H1 (cell line): ENCODE data around the gene GPR15. TPM values are rescaled to one million over a fixed set of nuclear protein-coding genes. Genes with fewer than 3 reads are reported as not detected.

Experiments
- CTCF ChIA-PET: fragments of 300-600 bp; sonication (Branson Sonifier 250); formaldehyde crosslinking; loops from one replicate; lab custom pipeline; 2021; ENCODE audit not compliant: partially characterized antibody; lab: Charles Lee
- POLR2A ChIA-PET: fragments of 300-600 bp; sonication (Branson Sonifier 250); formaldehyde crosslinking; loops from one replicate; lab custom pipeline; 2021; ENCODE audit warnings: inconsistent platforms; ENCODE audit not compliant: partially characterized antibody; lab: Charles Lee
- DNase-seq, 2 experiments: peaks; one replicate each; pipeline versions ENCODE4 v3.0.0 to v3.0.0-alpha.2; 2010 to 2022; ENCODE audit warnings: low spot score in 2 of 2, low read depth in 1 of 2, mixed read lengths in 1 of 2
- FAIRE-seq: peaks from 2 replicates; lab custom pipeline; 2011; peaks lifted over from hg19 to GRCh38; lab: Jason Lieb, UNC
- H2AFZ ChIP-seq: 2 replicates; pipeline ENCODE4 v1.8.1; 2012; ENCODE audit warnings: low read length, inconsistent platforms
- H2AK5ac ChIP-seq: 2 replicates; pipeline ENCODE4 v1.6.1; 2013; ENCODE audit warnings: low read depth, low read length
- H2BK120ac ChIP-seq: replicated peaks from 2 replicates; pipeline ENCODE3; 2013; ENCODE audit warnings: low read depth, low read length, inconsistent platforms
- H2BK12ac ChIP-seq: 2 replicates; pipeline ENCODE4 v1.6.1; 2013; ENCODE audit warnings: low read depth, low read length
- H2BK15ac ChIP-seq: 2 replicates; pipeline ENCODE4 v1.6.1; 2013; ENCODE audit warnings: low read length
- H2BK20ac ChIP-seq: 2 replicates; pipeline ENCODE4 v1.6.1; 2013; ENCODE audit warnings: low read length
- H2BK5ac ChIP-seq: 2 replicates; pipeline ENCODE4 v1.6.1; 2013; ENCODE audit warnings: low read depth, low read length
- H3K14ac ChIP-seq: 2 replicates; pipeline ENCODE4 v1.6.1; 2013; ENCODE audit warnings: inconsistent platforms; ENCODE audit not compliant: insufficient read length
- H3K18ac ChIP-seq: 2 replicates; pipeline ENCODE4 v1.6.1; 2013; ENCODE audit warnings: low read length; ENCODE audit errors: extremely low read depth
- H3K23ac ChIP-seq: 2 replicates; pipeline ENCODE4 v1.6.1; 2013; ENCODE audit warnings: inconsistent platforms; ENCODE audit not compliant: insufficient read length
- H3K23me2 ChIP-seq: 2 replicates; pipeline ENCODE4 v1.6.1; 2013; ENCODE audit warnings: low read depth, low read length
- H3K27ac ChIP-seq: 2 replicates; pipeline ENCODE4 v1.6.1; 2011; ENCODE audit warnings: low read depth, low read length, inconsistent platforms
- H3K27me3 ChIP-seq, 4 experiments: replicated peaks in 1 of 4; 1 replicate in 1 of 4; 2 replicates in 3 of 4; pipeline versions ENCODE4 v1.6.1 to v1.8.1; 2011 to 2013; ENCODE audit warnings: low read length in 3 of 4, mild to moderate bottlenecking in 3 of 4, inconsistent platforms in 2 of 4, mixed read lengths in 2 of 4, moderate library complexity in 1 of 4; ENCODE audit not compliant: control insufficient read depth in 3 of 4, insufficient read depth in 3 of 4; ENCODE audit errors: extremely low read depth in 1 of 4
- H3K36me3 ChIP-seq, 4 experiments: 2 replicates each; pipeline versions ENCODE4 v1.6.1 to v1.8.1; 2011 to 2013; ENCODE audit warnings: mild to moderate bottlenecking in 4 of 4, low read length in 3 of 4, moderate library complexity in 2 of 4, control low read depth in 1 of 4, inconsistent platforms in 1 of 4; ENCODE audit not compliant: insufficient read depth in 4 of 4, control insufficient read depth in 2 of 4
- H3K4ac ChIP-seq: replicated peaks from 2 replicates; pipeline ENCODE3; 2013; ENCODE audit warnings: low read length, low read depth, mixed read lengths, inconsistent platforms; ENCODE audit not compliant: insufficient read length
- H3K4me1 ChIP-seq, 4 experiments: replicated peaks in 1 of 4; 1 replicate in 1 of 4; 2 replicates in 3 of 4; pipeline versions ENCODE4 v1.6.1 to v1.8.1; 2011 to 2013; ENCODE audit warnings: low read length in 3 of 4, inconsistent platforms in 2 of 4, mixed read lengths in 1 of 4; ENCODE audit not compliant: insufficient read depth in 4 of 4, control insufficient read depth in 3 of 4
- H3K4me2 ChIP-seq, 2 experiments: 2 replicates each; pipeline versions ENCODE4 v1.6.1 to v1.8.1; 2011 to 2013; ENCODE audit warnings: low read depth in 2 of 2, low read length in 2 of 2, control low read depth in 1 of 2, inconsistent platforms in 1 of 2, mild to moderate bottlenecking in 1 of 2; ENCODE audit not compliant: insufficient read depth in 1 of 2
- H3K4me3 ChIP-seq, 4 experiments: fragments of 200-600, 300-600 bp in 1 of 4; sonication (generic), shearing (Covaris generic), sonication (Bioruptor Twin) in 1 of 4; 2 replicates each; pipeline versions ENCODE4 v1.5.1 to v1.8.1; 2011 to 2016; ENCODE audit warnings: low read length in 4 of 4, low read depth in 3 of 4, control low read depth in 2 of 4, inconsistent platforms in 2 of 4, mild to moderate bottlenecking in 2 of 4, mixed read lengths in 1 of 4, moderate library complexity in 1 of 4; ENCODE audit not compliant: insufficient read depth in 2 of 4; ENCODE audit errors: extremely low read depth in 1 of 4
- H3K56ac ChIP-seq: replicated peaks from 2 replicates; pipeline ENCODE3; 2013; ENCODE audit warnings: low read depth, mild to moderate bottlenecking, mixed read lengths, low read length, inconsistent platforms; ENCODE audit not compliant: insufficient read length
- H3K79me1 ChIP-seq: 2 replicates; pipeline ENCODE4 v1.6.1; 2013; ENCODE audit warnings: low read depth, low read length, control low read depth
- H3K79me2 ChIP-seq, 2 experiments: 2 replicates each; pipeline versions ENCODE4 v1.6.1 to v1.8.1; 2012 to 2013; ENCODE audit warnings: low read length in 2 of 2, mild to moderate bottlenecking in 2 of 2, inconsistent platforms in 1 of 2; ENCODE audit not compliant: insufficient read depth in 2 of 2, control insufficient read depth in 1 of 2
- H3K9ac ChIP-seq, 4 experiments: replicated peaks in 1 of 4; 1 replicate in 1 of 4; 2 replicates in 3 of 4; pipeline versions ENCODE4 v1.6.1 to v1.8.1; 2011 to 2013; ENCODE audit warnings: low read depth in 3 of 4, low read length in 3 of 4, control low read depth in 2 of 4, mild to moderate bottlenecking in 2 of 4, moderate library complexity in 2 of 4, inconsistent platforms in 1 of 4; ENCODE audit errors: extremely low read depth in 1 of 4
- H3K9me3 ChIP-seq, 2 experiments: 2 replicates each; pipeline versions ENCODE4 v1.6.1 to v1.8.1; 2012 to 2013; ENCODE audit warnings: mild to moderate bottlenecking in 2 of 2, moderate library complexity in 2 of 2, control low read depth in 1 of 2, inconsistent platforms in 1 of 2, low read depth in 1 of 2, low read length in 1 of 2, mixed read lengths in 1 of 2; ENCODE audit not compliant: insufficient read depth in 2 of 2
- H4K20me1 ChIP-seq, 2 experiments: replicated peaks in 1 of 2; 2 replicates each; pipeline versions ENCODE3 to v1.8.1; 2011 to 2013; ENCODE audit warnings: inconsistent platforms in 2 of 2, low read length in 2 of 2, mild to moderate bottlenecking in 1 of 2; ENCODE audit not compliant: insufficient read depth in 2 of 2, control insufficient read depth in 1 of 2
- H4K5ac ChIP-seq: 2 replicates; pipeline ENCODE4 v1.6.1; 2013; ENCODE audit warnings: low read length, low read depth, mixed read lengths, inconsistent platforms; ENCODE audit not compliant: insufficient read length
- H4K8ac ChIP-seq: 2 replicates; pipeline ENCODE4 v1.8.0; 2013; ENCODE audit warnings: mild to moderate bottlenecking, moderate library complexity, low read length, inconsistent platforms; ENCODE audit not compliant: insufficient read depth; ENCODE audit errors: extremely low read depth
- H4K91ac ChIP-seq: replicated peaks from 2 replicates; pipeline ENCODE3; 2013; ENCODE audit warnings: low read length, mixed read lengths, inconsistent platforms; ENCODE audit not compliant: insufficient read length
- CREB1 ChIP-seq: IDR thresholded peaks from 2 replicates; pipeline ENCODE4 v1.6.1; 2012; ENCODE audit warnings: inconsistent platforms
- JUND ChIP-seq: IDR thresholded peaks from 2 replicates; pipeline ENCODE4 v1.6.1; 2011; ENCODE audit warnings: mild to moderate bottlenecking, improper control_type of control experiment, low read length
- KDM4A ChIP-seq: IDR thresholded peaks from one replicate; pipeline ENCODE4 v1.7.1; 2012; ENCODE audit warnings: low read depth, mild to moderate bottlenecking, moderate library complexity, low read length, inconsistent platforms; ENCODE audit not compliant: severe bottlenecking
- NANOG ChIP-seq: IDR thresholded peaks from 2 replicates; pipeline ENCODE4 v1.6.1; 2011; ENCODE audit warnings: low read length, low read depth, mild to moderate bottlenecking, inconsistent platforms; ENCODE audit not compliant: insufficient read depth, poor library complexity, severe bottlenecking
- RBBP5 ChIP-seq: IDR thresholded peaks from 2 replicates; pipeline ENCODE4 v1.7.1; 2012; ENCODE audit warnings: low read depth, mild to moderate bottlenecking, inconsistent platforms, low read length, moderate library complexity, borderline replicate concordance
- RNF2 ChIP-seq: fragments of 200-900, 300-1000 bp; sonication (generic); IDR thresholded peaks from 2 replicates; pipeline ENCODE4 v1.7.1; 2016; ENCODE audit warnings: borderline replicate concordance, low read depth, mild to moderate bottlenecking, antibody characterized with exemption, low read length; ENCODE audit not compliant: poor library complexity, severe bottlenecking; ENCODE audit errors: missing control alignments
- WGBS, 2 experiments: shearing (Covaris generic) in 1 of 2; methylation state at CpG; one replicate each; pipeline versions ENCODE4 v1.1.6 to v1.1.7; 2013 to 2015; ENCODE audit warnings: low lambda C conversion rate in 2 of 2, mixed read lengths in 2 of 2, inconsistent platforms in 1 of 2, low coverage in 1 of 2, missing lambda C conversion rate in 1 of 2; ENCODE audit not compliant: insufficient replicate concordance in 2 of 2, insufficient coverage in 1 of 2, insufficient read length in 1 of 2; ENCODE audit errors: extremely low coverage in 1 of 2, missing lambda C conversion rate in 1 of 2; 5-methylcytosine and 5-hydroxymethylcytosine counted together
- polyA plus RNA-seq, 7 experiments: library from polyadenylated mRNA; depleted of rRNA in 3 of 7; stranded (reverse) in 5 of 7; unstranded in 2 of 7; fragments of >200 nt in 5 of 7; fragments of 200-250 nt in 2 of 7; gene quantifications; 1 replicate in 5 of 7; 2 replicates in 1 of 7; 4 replicates in 1 of 7; pipeline versions ENCODE4 v1.2.1 to v1.2.3, GENCODE V29; 2011 to 2013; ENCODE audit warnings: missing spikeins in 2 of 7, mixed read lengths in 2 of 7
- total RNA-seq: library from RNA; stranded (reverse); fragmentation: NEBNext Ultra II Directional; extraction: Animal tissue kit (Norgen Biotek cat#: 25700); gene quantifications from 2 replicates; pipeline ENCODE4 v1.2.1, GENCODE V29; 2021

Gene GPR15
- total and polyA plus RNA-seq, 2 of the 8 experiments (the other 6 are each of a cell fraction or from before 2014, with no cell fraction given), result not detected

DNA sequence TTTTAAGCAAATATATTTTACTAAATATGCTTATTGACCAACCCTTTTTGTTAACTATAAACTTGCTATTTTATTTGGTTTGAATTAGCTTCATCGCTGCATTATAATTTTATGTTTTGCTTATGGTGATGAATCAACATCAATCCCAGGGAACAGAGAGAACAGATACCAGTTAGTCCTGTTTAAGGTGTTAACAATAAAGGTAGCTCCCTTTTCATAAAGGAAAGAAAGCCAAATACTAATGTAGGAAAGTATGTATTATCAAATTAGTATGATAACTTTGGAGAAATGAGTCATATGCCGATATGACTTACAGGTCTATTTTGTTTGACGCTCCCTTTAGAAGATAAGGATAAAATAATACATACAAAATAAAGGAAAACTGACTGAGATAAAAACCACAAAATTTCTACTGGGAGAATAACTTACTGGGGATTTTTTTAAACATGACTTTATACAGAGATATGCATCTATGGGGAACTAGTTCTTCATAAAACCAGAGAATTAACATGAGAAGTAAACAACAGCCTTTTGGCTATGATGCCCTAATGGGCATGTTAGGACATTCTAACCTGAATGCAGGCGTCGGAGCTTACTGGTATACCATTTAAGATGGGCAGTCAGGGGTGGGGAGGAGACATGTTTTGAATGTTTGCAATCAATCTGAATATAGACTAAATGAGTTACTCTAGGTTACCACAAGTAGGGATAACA is 29.8 kb upstream of the GPR15 start:
- Histone ChIP-seq H3K4me1 (no peaks in the 10 kb centered on the region), H2BK15ac (no peak overlapping the region), H3K9ac (no peak overlapping the region), H3K18ac (no peak overlapping the region), H3K27me3 (no peaks in the 10 kb centered on the region), H3K23me2 (no peaks in the 10 kb centered on the region), H3K56ac (no peak overlapping the region), H2BK12ac (no peak overlapping the region), H2AK5ac (no peak overlapping the region), H3K79me2 (no peaks in the 10 kb centered on the region), H3K4me3 (no peak overlapping the region), H3K4ac (no peak overlapping the region), H2BK5ac (no peak overlapping the region), H2AFZ (no peak overlapping the region), H2BK20ac (no peak overlapping the region), H3K4me2 (no peak overlapping the region), H3K23ac (no peak overlapping the region), H3K9me3 (no peaks in the 10 kb centered on the region), H2BK120ac (no peak overlapping the region), H3K36me3 (no peaks in the 10 kb centered on the region), H4K20me1 (no peaks in the 10 kb centered on the region), H4K91ac (no peak overlapping the region), H3K79me1 (no peaks in the 10 kb centered on the region), H3K14ac (no peak overlapping the region), H4K5ac (no peak overlapping the region), H3K27ac (no peak overlapping the region), H4K8ac (no peak overlapping the region)
- POLR2A ChIA-PET, result no interaction called here
- DNase-seq, result no peak
- 94% methylated on average over 5 of the region's 5 CpGs; no CpG with 5 or more reads in 1 of the 2 experiments for WGBS, 2 experiments
- FAIRE-seq, result no peak
- CTCF ChIA-PET, result interaction anchor here (1.1 kb wide), 1 partner anchor 72 kb away, joined by 3 read pairs; no protein-coding TSS in a partner anchor
- TF ChIP-seq RBBP5 (no peak), RNF2 (no peak), CREB1 (no peak), KDM4A (no peak), NANOG (no peak), JUND (no peak)
